ENCODE measurements around the gene CBFA2T2.

CBFA2T2 gene

GRCh38 chr20:33669873-33670640, 180.2 kb downstream of the CBFA2T2 start:
- DNase-seq, result no peak

DNA sequence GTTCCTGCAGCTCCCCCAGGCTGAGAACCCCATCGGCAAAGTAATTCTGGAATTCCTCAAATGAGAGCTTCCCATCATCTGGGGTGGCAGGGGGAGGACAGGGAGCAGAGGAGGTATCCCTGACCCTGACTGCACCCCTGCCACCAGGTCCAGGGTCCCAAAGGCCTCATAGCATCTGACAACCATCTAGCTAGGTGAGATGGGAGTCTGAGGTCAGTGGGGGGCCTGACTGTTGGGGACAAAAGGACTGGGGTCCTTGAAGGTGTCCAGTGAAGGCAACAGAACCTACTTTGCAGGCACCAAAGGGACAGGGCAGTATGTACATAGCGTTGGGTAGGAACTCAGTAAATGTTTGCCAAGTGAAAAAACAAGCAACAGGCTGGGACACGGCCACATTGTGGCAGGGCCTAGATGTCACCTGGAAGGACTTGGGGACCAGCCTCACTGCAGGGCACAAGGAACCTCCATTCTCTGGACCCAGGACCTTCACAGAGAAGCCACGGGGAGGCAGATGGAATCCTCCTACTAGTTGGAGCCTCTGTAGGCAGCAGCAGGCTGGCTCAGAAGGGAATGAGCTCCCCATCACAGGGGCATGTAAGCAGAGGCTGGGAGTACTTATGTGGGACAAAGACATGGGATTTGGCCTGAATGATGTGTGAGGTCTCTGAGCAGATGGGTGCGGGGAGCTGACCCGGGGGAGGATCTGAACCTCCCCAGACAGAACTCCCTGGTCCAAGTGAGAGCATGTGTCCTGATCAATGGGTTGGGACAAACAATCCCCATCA, 181.0 kb downstream of the CBFA2T2 start:
- no peak for DNase-seq

- DNase-seq, result no peak
Observed at GRCh38 chr20:33671573-33672288, 181.8 kb downstream of the CBFA2T2 start.

- DNase-seq, result peak; percentile 11
Observed at GRCh38 chr20:33672426-33673113, 182.7 kb downstream of the CBFA2T2 start.

DNA sequence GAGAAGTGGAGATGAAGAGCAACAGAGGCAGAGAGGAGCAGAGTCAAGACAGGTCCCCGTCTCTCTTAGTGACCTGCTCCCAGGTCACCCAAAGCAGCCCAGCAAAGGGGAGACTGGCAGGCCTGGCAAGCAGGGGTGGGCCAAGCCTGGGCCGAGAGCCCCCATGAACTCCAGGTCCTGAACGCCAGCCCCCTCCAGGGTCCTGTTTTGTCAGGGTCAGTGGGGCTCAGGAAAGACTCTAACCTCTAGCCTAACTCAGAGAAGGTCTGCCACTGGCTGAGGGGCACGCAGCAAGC, 183.2 kb downstream of the CBFA2T2 start:
- DNase-seq, result no peak

DNA sequence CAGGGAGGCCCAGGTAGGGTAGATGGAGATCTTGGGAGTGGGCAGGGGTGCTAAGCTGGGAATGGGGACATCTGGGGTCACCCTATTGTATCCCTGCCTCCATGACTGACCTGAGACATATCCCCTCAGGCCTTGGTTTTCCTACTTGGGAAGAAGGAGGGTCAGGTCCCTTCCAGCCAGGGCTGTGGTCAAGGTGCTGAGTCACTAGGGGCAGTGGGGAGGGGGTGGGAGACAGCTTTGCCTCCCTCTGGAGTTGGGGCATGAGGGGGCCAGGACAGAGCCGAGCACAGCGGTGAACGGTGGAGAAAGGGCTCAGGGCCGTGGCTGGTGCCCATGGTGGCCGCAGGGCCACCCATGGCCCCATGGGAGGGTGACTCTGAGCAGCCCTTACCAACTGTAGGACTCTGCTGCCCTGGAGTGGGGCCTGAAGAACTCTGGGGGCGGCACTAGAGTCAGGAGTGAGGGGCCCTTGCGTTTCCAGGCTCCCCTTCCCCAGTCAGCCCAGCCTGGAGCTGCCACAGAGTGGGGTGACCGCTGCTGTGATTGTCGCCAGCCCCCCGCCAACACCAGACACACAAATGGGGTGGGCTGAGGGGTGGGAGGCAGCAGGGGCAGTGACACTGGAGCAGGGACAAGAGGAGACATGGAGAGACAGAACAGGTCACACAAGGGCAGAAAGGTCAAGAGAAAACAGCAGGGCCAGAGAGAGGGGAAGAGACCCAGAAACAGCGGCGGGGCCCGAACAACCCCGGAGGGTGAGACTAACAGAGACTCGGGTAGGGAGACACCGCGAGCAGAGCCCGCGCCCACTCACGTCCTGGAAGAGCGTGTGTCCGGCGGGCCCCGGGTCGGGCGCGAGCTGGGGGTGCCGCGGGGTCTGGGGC, 183.8 kb downstream of the CBFA2T2 start:
- DNase-seq, result no peak

DNA sequence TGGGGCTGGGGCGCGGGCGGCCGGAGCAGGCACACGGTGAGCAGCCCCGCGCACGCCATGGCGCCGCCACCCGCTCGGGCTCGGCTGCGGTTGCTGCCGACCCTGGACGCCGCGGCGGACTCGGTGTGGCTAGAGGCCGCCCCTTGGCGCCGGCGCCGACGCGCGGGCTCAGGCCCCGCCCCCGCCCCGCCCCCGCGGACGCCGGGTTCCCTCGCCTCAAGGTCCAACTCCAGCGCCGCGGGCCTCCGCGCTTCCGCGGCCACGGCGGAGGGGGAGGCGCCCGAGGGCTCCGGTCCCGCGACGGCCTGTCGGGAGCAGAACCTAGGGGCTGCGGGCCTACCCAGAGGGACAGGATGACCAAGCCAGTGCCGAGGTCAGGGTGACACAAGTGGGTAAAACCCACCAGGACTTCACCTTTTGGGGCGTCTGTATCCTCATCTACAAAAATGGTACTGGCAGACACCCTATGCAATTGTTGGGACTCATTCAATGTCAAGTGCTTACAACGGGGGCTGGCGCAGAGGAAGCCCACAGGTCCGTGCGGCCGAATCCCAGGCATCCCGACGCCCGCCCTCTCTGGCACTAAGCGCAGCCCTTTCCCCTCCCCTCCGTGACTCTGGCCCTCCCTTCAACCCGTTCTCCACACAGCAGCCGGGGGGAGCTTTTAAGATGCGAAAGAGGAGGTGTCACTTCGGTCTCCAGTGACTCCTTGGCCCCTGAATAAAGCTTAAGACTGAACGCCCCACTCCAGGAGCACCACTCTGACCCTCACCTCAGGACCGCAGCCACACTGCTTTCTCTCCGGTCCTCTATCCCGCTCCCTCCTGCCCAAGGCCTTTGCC, 184.6 kb downstream of the CBFA2T2 start, which contains the start of gene NECAB3:
TSS of gene NECAB3 (minus strand) at position 135 of the 842 bp plus-strand sequence. CDS start at position 59, 76 bp downstream.
- no peak for DNase-seq

DNA sequence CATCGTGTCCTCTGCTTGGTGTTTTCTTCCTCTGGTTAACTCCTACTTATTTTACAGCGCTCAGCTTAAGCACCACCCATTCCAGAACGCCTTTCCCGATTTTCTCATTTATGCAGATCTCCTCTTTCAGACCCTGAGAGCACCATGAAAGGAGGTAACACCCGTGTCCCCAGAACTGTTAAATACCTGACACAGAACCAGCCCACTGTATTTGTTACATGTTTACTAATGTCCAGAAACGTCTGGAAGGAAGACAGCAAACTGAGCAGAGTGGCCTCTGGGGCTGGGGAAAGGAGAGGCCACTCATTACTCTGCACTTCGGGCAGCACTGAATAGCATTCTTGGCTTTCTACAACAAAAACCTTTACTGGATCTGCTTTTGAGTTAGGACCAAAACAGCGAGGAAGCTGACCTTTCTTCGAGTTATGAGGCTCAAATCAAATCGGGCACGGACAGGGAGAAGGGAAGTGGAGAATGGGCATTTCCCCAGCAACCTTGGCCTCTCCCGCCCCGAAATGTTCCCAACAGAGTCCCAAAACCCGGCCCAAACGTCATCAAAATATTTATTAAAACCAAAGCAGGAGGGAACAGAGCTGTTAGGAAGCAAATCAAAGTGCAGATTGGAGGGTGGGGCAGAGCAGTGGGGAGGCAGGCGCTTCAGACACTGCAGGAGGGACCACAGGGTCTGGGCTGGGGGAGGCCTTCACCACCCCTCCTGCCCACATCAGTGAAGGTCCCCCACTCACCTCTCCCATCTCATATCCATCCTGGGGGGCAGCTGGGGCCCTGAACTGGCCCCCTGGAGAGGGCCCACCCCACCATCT, 185.5 kb downstream of the CBFA2T2 start:
- no peak for DNase-seq

GRCh38 chr20:33676121-33676520, 186.2 kb downstream of the CBFA2T2 start:
- DNase-seq, result no peak

DNA sequence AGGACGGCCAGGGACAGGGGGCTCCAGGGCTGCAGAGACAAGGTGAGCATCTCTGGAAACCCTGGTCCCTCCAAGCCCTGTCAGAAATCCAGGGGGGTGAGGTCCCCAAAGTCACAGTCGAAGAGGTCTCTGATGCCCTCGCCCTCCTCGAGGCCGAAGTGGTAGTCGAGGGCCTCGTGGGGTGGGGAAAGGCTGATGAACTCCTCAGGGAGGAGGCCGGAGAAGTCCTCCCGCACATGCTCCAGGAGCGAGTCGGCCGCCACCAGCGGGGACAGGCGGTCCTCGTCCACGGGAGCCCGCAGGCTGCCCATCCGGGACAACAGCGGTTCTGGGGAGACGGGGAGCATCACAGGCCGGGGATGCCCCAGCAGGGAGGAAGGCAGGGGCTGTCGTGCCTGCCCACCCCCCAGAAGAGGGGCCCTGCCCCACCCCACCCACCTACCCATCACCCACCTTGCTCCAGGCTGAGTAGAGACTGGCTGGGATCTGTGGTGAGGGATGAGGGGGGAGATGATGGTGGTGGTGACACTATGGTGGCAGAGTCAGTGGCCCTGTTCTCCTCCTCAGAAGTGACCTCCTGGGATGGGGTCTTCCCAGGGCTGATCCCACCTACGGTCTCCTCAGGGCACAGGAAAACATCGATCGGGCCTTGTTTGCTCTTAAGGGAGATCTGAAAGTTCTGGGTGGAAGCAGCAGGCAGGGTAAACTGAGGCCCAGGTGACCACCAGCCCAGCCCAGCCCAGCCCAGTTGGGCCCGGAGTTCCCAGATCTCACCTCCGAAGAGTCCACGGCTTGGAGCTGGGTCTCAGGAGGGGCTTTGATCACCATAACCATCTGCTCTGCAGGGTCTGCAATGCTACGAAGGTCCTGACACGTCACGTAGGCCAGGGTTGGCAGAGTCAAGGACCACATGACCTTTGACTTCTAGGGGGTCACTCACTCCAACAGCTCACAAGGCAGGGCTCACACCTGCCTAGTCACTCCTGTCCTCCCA, 187.1 kb downstream of the CBFA2T2 start:
- DNase-seq, result no peak

DNA sequence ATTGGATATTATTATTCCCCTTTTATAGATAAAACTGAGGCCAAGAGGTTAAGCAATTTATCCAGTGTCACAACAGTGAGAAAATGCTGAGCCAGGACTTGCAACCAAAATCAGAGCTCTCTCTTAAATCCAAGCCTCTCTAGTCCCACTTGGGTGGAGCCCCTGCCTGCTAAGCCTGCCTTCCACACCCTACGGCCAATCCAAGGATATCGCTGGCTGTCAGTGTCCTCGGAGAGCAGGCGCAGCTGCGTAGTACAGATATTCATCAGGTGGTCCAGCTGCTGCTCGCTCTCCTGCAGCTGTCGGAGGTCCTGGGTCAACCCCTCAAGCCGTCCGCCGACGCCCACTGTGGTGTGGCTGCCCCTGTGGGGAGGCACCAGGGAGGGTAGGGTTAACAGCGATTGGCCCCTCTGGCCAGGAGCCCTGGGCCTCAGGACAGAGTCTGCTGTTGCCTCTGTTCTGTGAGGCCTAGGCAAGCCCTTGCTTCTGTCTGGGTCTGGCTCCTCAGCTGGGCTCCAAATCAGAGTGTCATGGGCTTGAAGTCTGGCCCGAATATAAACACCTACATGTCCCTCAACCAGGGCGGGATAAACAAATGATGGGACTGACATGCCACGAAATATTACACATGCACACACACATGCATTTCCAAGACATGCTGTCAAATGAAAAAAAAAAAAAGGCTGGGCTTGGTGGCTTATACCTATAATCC, 188.3 kb downstream of the CBFA2T2 start:
- no peak for DNase-seq

GRCh38 chr20:33679758-33680485, 190.0 kb downstream of the CBFA2T2 start:
- no peak for DNase-seq

DNA sequence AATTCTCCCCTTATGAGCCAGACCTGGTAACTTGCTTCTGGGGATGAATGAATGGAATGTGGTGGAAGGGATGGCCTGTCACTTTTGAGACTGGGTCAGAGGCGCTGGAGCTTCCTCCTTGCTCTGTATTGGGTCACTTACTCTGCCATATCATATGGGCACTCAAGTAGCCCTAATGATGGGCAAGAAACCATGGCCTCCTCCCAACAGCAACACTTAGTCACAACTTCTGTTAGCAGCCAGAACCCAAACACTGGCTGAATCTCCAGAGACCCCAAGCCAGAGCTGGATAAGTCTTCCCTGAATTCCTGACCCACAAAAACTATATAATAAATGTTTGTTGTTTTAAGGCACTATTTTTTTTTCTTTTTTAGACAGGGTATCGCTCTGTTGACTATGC, 190.8 kb downstream of the CBFA2T2 start:
- DNase-seq, result no peak

DNA sequence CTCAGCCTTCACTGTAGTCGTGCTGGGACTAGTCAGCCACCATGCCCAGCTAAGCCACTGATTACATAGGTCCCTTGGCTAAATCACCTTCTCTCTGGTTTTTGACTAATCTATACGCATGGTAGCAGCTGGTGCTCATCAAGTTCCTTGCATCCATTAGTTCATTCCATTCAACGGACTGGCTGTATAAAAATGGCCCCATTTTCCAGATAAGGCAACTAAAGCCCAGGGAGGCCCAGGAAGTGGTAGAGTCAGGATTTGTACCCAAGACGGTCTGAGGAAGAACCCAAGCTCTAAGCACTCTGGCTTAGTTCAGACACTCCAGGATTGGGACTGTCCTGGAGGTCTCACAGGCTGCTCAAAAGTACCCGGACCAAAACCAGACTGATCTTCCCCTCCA, 191.4 kb downstream of the CBFA2T2 start:
- DNase-seq, result no peak

DNA sequence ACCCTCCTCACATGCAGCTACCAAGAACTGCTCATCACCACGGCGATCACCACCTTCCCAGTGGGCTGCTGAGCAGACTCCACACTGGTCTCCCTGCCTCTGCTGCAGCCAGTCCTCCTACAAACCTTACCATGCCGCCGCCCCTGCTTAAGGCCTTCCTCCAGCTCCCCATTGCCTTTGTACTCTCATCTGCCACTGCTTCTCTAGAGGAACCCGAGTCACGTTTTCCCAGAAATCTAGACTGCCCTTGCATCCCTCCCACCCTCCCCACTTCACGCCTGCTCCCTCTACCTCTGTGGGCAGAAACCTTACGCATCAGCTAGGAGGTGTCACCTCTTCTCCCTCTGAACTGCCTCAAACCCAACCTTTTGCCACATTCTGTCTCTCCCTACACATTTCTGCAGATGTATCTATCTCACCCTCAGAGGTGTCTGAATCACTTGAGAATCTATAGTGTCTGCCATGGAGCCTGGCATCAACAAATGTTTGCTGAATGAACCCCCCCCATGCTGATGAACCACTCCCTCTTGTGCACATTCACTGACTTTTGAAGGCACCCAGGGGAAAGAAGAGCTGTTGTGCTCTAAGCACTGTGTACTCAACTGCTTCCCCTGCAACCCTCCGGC, 191.9 kb downstream of the CBFA2T2 start:
- no peak for DNase-seq

DNA sequence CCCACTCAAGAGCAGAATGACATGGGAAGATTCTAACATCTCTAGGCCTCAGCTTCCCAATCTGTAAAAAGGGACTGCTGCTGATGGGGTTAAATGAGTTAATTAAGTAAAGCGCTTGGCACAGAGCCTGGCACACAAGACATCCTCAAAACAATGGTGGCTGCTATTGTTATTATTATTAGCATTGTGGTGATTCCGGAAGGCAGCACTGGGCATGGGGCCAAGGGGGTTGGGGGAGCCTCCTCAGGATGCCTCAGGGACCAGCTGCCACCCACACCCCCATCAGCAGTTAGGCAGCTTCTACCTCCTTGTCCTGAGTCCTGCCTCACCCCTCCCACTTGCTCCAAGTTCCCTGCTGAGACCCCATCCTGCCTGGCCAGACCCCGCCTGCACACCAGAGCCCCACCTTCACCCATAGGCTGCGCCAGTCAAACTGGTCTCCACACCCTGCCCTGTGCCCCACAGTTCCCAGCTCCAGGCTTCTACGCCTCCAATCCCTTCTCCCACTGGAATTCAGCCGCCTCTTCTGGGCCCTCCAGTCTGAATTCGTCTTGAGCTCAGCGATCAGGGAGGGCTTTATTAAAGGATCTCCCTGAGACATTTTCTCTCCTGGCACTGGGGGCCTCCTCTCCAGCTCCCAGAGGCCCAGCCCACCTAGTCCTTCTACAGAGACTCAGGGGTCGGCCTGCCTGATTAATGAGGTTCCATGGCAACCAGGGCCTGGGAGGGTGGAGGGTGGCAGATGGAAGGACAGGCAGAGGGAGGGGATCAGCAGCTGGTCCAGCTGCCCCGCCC, 194.8 kb downstream of the CBFA2T2 start:
- DNase-seq, result peak; percentile 81
